ENCODE results near the gene RUFY3. TPM values are rescaled to one million over a fixed set of nuclear protein-coding genes. Genes with fewer than 3 reads are reported as not detected.

RUFY3 gene
- total RNA-seq, 1 donor from 2014 or later = 11.7 TPM

DNA sequence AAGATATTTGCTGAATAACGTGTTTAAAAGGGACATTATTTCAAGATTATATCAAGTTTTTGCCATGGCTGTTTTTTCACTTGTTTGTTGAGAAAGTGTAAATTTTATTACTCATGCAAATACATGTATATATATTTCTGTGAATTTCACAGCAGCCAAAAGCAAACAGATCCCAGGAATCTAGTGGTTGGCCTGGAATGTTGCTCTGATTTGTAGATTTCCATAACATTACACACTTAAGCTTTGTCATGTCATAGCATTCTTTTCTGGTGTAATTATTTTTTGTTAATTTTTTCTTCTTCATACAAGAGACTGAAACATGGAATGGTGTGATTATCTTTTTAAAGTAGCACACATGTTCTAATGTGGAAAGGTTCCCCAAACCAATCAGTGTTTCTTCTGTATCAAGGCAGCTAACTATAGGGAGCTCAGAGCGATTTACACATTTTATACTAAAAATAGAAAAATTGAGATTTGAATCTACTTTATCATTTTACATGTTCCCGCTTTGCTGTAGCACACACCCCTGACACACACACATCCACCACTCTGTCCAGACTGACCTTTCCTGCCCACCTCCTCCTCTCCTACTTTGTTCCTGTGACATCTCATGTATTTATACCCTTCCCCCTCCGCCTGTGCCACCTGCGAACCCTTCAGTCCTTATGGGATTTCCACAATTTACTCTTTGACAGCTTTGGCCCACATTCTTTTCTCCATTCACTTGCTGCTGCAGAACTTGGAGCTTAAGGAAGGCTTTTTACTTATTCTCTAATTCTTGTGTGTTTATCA is 20.3 kb downstream of the RUFY3 start:
- H3K27me3 ChIP-seq = no peaks in the 10 kb centered on the region
- DNase-seq (ENCODE audit: low spot score in 2 of 2) = no peak
- peak overlapping the region in 1 of 2 donors; percentile 50 for H3K4me3 ChIP-seq
- H3K9me3 ChIP-seq = no peaks in the 10 kb centered on the region
- TF ChIP-seq, protein P1, sequence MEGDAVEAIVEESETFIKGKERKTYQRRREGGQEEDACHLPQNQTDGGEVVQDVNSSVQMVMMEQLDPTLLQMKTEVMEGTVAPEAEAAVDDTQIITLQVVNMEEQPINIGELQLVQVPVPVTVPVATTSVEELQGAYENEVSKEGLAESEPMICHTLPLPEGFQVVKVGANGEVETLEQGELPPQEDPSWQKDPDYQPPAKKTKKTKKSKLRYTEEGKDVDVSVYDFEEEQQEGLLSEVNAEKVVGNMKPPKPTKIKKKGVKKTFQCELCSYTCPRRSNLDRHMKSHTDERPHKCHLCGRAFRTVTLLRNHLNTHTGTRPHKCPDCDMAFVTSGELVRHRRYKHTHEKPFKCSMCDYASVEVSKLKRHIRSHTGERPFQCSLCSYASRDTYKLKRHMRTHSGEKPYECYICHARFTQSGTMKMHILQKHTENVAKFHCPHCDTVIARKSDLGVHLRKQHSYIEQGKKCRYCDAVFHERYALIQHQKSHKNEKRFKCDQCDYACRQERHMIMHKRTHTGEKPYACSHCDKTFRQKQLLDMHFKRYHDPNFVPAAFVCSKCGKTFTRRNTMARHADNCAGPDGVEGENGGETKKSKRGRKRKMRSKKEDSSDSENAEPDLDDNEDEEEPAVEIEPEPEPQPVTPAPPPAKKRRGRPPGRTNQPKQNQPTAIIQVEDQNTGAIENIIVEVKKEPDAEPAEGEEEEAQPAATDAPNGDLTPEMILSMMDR (IDR thresholded peaks at IDR 0.05) = no peak
- H3K4me1 ChIP-seq = peaks cover 0 to 6% of the 10 kb centered on the region in 2 donors
- intact Hi-C loops (cut with DNase I) = no loop called here
- H3K27ac ChIP-seq = no peak overlapping the region
- no peaks in the 10 kb centered on the region for H3K36me3 ChIP-seq

DNA sequence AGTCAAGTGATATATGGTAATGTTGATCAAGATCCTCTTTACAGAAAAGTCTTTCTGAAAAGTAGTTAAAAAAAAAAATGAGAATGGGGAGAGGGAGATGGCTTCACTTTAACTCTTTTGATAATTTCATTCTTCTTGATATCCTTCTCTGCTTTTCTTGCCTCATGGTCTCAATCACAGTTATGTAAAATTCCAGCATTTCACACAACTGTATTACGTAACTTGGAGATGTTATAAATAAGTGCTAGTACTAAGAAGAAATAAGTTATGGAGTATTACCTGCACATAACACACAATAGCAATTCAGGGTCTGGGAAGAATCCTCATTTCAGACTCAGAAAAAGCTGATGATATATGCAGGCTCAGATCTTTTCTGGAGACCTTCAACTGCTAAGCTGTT is 22.0 kb downstream of the RUFY3 start:
- Histone ChIP-seq H3K27ac (no peak overlapping the region), H3K4me3 (no peak overlapping the region), H3K9me3 (no peaks in the 10 kb centered on the region), H3K27me3 (no peaks in the 10 kb centered on the region), H3K4me1 (peaks cover 0 to 6% of the 10 kb centered on the region in 2 donors), H3K36me3 (no peaks in the 10 kb centered on the region)
- intact Hi-C loops (cut with DNase I) = no loop called here
- no peak for DNase-seq (ENCODE audit: low spot score in 2 of 2)
- TF ChIP-seq, protein P1 (IDR thresholded peaks at IDR 0.05) = no peak

DNA sequence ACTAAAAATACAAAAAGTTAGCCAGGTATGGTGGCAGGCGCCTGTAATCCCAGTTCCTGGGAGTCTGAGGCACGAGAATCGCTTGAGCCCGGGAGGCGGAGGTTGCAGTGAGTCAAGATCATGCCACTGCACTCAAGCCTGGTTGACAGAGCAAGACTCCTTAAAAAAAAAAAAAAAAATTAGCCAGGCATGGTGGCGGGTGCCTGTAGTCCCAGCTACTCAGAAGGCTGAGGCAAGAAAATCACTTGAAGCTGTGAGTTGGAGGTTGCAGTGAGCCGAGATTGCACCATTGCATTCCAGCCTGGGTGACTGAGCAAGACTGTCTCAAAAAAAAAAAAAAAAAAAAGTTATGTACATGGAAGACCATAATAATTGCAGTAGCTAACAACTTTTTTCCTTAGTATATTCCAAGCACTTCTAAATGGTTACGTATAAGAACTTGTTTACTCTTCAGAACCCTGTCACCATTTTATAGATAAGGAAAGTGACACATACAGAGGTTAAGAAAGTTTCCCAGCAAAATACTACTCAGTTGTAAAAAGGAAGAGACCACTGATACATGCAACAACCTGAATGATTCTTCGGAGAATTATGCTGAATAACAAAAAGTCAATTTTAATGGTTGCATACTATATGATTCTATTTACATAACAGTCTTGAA is 24.5 kb downstream of the RUFY3 start:
- H3K27ac ChIP-seq = no peak overlapping the region
- intact Hi-C loops (cut with DNase I) = no loop called here
- no peaks in the 10 kb centered on the region for H3K9me3 ChIP-seq
- no peaks in the 10 kb centered on the region for H3K36me3 ChIP-seq
- peaks cover 0 to 6% of the 10 kb centered on the region in 2 donors for H3K4me1 ChIP-seq
- no peaks in the 10 kb centered on the region for H3K27me3 ChIP-seq
- DNase-seq (ENCODE audit: low spot score in 2 of 2) = no peak
- TF ChIP-seq, protein P1 (IDR thresholded peaks at IDR 0.05) = no peak
- H3K4me3 ChIP-seq = no peak overlapping the region

DNA sequence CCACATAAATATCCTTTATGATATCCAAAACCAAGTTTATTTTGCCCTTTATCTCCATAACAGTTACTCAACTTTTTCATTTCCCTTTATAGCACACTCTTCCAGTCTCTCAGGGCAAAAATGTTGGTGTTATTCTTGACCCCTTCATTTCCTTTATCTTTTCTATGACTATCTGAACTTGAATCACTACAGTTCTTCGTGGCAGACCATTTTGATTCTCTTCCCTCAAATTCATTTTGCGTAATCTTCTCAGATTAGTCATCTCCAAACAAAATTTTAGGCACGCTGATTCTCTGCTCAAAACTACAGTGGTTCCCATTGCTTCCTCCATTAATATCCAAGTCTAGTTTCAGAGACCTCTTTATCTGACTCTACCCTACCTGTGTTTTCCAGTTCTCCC is 26.1 kb downstream of the RUFY3 start:
- Histone ChIP-seq H3K36me3 (no peaks in the 10 kb centered on the region), H3K27ac (no peak overlapping the region), H3K9me3 (no peaks in the 10 kb centered on the region), H3K27me3 (no peaks in the 10 kb centered on the region), H3K4me3 (no peak overlapping the region), H3K4me1 (no peaks in the 10 kb centered on the region)
- intact Hi-C loops (cut with DNase I) = no loop called here
- DNase-seq (ENCODE audit: low spot score in 2 of 2) = no peak
- TF ChIP-seq, protein P1 (IDR thresholded peaks at IDR 0.05) = no peak

DNA sequence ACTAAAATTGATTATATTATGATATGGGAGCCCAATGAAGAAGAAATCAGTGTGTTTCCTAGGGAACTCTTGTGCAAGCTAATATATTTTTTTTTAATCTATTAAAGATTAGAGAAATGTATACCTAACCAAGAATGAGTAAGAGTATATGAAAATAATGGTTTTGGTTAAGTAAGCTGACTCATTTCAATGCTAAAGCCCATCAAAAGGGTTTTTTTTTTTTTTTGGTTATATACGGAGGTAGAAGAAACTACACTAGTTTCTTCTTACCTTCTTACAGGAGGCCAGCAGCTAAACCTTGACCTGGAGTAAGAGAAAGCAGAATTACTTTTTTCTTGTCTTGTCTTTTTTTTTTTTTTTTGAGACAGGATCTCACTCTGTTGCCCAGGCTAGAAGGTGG is 27.5 kb downstream of the RUFY3 start:
- no peaks in the 10 kb centered on the region for H3K4me1 ChIP-seq
- H3K36me3 ChIP-seq = no peaks in the 10 kb centered on the region
- DNase-seq (ENCODE audit: low spot score in 2 of 2) = no peak
- no peak overlapping the region for H3K4me3 ChIP-seq
- intact Hi-C loops (cut with DNase I) = no loop called here
- H3K9me3 ChIP-seq = no peaks in the 10 kb centered on the region
- TF ChIP-seq, protein P1 (IDR thresholded peaks at IDR 0.05) = no peak
- no peaks in the 10 kb centered on the region for H3K27me3 ChIP-seq
- no peak overlapping the region for H3K27ac ChIP-seq

Measured in ascending aorta (tissue), 2 donors.